Measurements from ENCODE around the gene SUPT3H.
"Not testable (repeated sequence)": the region's sequence is repeated elsewhere in the genome, so short reads cannot be mapped to it uniquely, and the experiment has no call there.

SUPT3H gene

GRCh38 chr6:45115696-45116095 is 262.0 kb downstream of the SUPT3H start:
- no peak for DNase-seq (ENCODE audit: low spot score)

GRCh38 chr6:45112711-45113110 is 265.0 kb downstream of the SUPT3H start:
- no peak for DNase-seq (ENCODE audit: low spot score)

- DNase-seq (ENCODE audit: low spot score), result no peak
Measured at GRCh38 chr6:45109551-45109950, 268.2 kb downstream of the SUPT3H start.

- DNase-seq (ENCODE audit: low spot score), result no peak
Measured at GRCh38 chr6:45105170-45105820, 272.4 kb downstream of the SUPT3H start.

- no peak for DNase-seq (ENCODE audit: low spot score)
Measured at GRCh38 chr6:45104429-45104828, 273.3 kb downstream of the SUPT3H start.

GRCh38 chr6:45098256-45098655 is 279.5 kb downstream of the SUPT3H start:
- no peak for DNase-seq (ENCODE audit: low spot score)

- DNase-seq (ENCODE audit: low spot score), result no peak
Measured at GRCh38 chr6:45094831-45095230, 282.9 kb downstream of the SUPT3H start.

- DNase-seq (ENCODE audit: low spot score), result no peak
Measured at GRCh38 chr6:45092135-45092534, 285.6 kb downstream of the SUPT3H start.

GRCh38 chr6:45086360-45087084 is 291.2 kb downstream of the SUPT3H start:
- no peak for DNase-seq (ENCODE audit: low spot score)

- no peak for DNase-seq (ENCODE audit: low spot score)
Measured at GRCh38 chr6:45084257-45084656, 293.5 kb downstream of the SUPT3H start.

- no peak for DNase-seq (ENCODE audit: low spot score)
Measured at GRCh38 chr6:45082091-45082490, 295.6 kb downstream of the SUPT3H start.

- no peak for DNase-seq (ENCODE audit: low spot score)
Measured at GRCh38 chr6:45081634-45082033, 296.1 kb downstream of the SUPT3H start.

GRCh38 chr6:45078432-45078831 is 299.3 kb downstream of the SUPT3H start:
- DNase-seq (ENCODE audit: low spot score), result no peak

- no peak for DNase-seq (ENCODE audit: low spot score)
Measured at GRCh38 chr6:45076217-45076930, 301.4 kb downstream of the SUPT3H start.

GRCh38 chr6:45075246-45075645 is 302.5 kb downstream of the SUPT3H start:
- DNase-seq (ENCODE audit: low spot score), result no peak

- no peak for DNase-seq (ENCODE audit: low spot score)
Measured at GRCh38 chr6:45074439-45074838, 303.3 kb downstream of the SUPT3H start.

- no peak for DNase-seq (ENCODE audit: low spot score)
Measured at GRCh38 chr6:45073771-45074170, 304.0 kb downstream of the SUPT3H start.

- no peak for DNase-seq (ENCODE audit: low spot score)
Measured at GRCh38 chr6:45072673-45073072, 305.1 kb downstream of the SUPT3H start.

- no peak for DNase-seq (ENCODE audit: low spot score)
Measured at GRCh38 chr6:45072016-45072415, 305.7 kb downstream of the SUPT3H start.

GRCh38 chr6:45069091-45069490 is 308.6 kb downstream of the SUPT3H start:
- DNase-seq (ENCODE audit: low spot score), result no peak

- not testable (repeated sequence) for DNase-seq (ENCODE audit: low spot score)
Measured at GRCh38 chr6:45067446-45067845, 310.3 kb downstream of the SUPT3H start.

- DNase-seq (ENCODE audit: low spot score), result not testable (repeated sequence)
Measured at GRCh38 chr6:45062659-45063058, 315.1 kb downstream of the SUPT3H start.

GRCh38 chr6:45057711-45058110 is 320.0 kb downstream of the SUPT3H start:
- no peak for DNase-seq (ENCODE audit: low spot score)
